Dedifferentiated amniotic fluid mesenchymal stem cell (primary cell): Measurements from ENCODE around the gene FERMT2.
"Not testable (repeated sequence)": the region's sequence is repeated elsewhere in the genome, so short reads cannot be mapped to it uniquely, and the experiment has no call there.

ENCODE experiments used
- DNase-seq: peaks from one replicate; pipeline ENCODE4 v3.0.0-alpha.2; 2016; ENCODE audit errors: extremely low spot score

Gene FERMT2

DNA sequence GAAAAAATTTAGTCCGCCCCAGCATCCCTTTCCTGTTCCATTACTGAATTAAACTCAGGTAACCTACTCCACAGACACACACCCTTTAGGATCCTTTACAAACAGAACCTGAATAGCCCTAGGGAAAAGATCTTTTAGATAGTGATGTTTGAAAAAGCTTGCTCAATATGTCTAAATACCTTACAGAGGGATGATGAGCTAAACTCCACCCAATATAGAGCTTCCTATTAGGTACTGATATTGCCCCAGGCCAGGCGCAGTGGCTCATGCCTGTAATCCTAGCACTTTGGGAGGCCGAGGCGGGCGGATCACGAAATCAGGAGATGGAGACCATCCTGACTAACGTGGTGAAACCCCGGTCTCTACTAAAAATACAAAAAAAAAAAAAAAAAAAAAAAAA lies 50.1 kb downstream of the FERMT2 start:
- no peak for DNase-seq

DNA sequence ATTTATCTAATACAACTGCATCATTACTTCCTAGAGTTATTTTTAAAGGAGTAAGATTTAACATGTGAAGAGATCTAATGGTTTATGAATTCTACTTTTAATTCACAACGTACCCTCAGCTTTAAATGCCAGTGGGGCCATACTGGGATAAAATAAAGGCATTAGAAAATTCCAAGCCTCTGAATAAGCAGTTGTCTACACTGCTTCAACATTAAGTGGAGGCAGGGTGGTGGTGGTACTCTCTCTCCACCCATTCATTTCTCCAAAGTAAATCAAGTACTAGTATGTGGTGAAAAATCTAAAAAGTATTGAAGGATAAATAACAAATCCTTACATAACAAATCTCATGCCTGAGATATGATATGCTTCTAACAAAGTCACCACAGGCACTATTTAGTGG lies 52.4 kb downstream of the FERMT2 start:
- no peak for DNase-seq

DNA sequence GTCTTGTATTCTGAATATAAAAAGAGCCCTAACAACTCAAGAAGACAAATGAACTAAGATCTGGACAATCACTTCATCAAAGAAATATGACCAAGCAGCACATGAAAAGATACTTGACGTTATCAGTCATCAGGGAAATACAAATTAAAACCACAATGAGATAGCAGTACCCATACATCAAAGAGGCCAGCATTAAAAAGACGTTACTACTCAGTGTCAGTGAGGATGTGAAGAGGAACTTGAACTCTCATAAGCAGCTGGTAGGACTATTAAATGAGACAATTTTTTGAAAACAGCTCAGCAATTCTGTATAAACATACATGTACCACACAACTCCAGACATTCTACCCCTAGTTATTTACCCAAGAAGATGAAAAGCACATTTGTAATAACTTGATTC lies 55.9 kb downstream of the FERMT2 start:
- DNase-seq = no peak

- DNase-seq = no peak
Observed at GRCh38 chr14:52891800-52892199, 59.0 kb downstream of the FERMT2 start.

- no peak for DNase-seq
Observed at GRCh38 chr14:52888839-52889838, 61.7 kb downstream of the FERMT2 start.

- DNase-seq = no peak
Observed at GRCh38 chr14:52888159-52888558, 62.7 kb downstream of the FERMT2 start.

DNA sequence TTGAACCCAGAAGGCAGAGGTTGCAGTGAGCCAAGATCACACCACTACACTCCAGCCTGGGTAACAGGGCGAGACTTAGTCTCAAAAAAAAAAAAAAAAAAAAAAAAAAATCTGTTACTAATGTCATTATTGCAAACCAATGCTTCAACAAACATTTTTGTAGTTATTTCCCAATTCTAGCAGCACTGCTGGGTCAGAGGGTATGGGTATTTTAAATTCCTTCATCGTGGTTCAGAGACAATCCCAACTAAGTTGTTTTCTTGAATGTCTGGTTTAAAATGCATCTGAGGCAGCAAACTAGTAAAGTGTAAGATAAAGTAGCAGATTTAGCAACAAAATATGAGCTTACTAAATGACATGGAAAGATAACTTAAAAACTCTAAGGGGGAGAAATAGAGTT lies 65.6 kb downstream of the FERMT2 start:
- DNase-seq = no peak

DNA sequence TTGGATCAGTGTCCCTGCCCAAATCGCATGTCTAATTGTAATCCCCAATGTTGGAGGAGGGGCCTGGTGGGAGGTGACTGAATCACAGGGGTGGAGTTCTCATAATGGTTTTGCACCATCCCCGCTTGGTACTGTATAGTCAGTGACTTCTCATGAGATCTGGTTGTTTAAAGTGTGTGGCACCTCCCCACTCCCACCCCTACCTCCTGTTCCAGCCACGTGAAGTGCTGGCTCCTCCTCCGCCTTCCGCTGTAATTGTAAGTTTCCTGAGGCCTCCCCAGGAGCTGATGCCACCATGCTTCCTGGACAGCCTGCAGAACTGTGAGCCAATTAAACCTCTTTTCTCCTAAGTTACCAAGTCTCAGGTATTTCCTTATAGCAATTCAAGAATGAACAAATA lies 67.2 kb downstream of the FERMT2 start:
- DNase-seq = no peak

- DNase-seq = no peak
Observed at GRCh38 chr14:52882824-52883223, 68.0 kb downstream of the FERMT2 start.

GRCh38 chr14:52879958-52880357 lies 70.9 kb downstream of the FERMT2 start:
- no peak for DNase-seq

DNA sequence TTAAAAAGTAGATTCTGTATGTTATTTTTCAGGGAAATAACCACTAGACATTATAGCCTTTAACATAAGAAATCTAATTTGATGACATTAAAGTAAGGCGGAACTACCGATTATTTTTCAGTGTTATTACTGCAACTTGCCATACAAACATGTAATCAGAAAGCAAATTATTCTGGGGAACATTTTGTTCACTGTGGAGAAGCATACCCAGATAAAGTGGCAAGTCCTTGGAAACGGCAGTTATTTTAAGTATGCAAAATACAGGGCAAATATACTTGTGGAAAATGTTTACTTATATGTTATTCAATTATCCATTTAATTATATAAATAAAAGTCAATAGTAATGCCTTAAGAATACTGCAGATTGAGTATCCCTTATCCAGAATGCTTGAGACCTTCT lies 71.9 kb downstream of the FERMT2 start:
- no peak for DNase-seq

DNA sequence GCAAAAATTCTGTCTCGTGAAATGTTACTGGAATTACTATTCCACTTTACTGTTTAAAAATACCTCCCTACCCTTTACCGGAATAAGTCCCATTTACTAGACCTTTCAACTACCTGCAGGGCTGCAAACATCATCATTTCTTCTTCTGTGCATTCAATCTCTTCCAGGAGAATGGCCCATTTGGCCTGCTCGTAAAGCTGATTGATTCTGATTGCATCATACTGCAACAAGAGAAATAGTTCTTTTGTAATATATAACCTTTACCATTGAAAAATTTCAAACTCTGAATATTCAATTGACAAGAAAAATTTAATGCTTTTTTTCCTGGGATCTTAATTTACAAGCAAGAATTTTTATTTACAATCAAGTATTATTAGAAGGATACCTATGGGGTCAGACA lies 72.4 kb downstream of the FERMT2 start:
- DNase-seq = peak; percentile 26

DNA sequence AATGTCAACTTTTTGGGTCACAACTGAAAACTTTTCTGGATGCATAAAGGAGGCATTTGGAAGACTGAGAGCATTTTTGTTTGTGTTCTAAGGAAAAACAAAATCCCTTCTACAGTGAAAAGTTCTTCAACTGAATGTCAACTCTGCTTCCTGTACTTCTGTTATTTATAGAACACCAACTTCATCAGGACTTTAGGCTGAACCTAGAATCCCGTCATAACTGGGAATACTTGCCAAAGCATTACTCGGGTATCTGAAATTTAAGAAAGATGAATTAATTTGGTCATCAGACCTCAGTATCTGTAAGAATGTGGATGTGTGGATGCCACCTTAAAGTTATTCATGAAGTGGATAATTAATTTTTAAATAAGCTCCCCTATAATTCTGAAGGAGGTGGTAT lies 73.2 kb downstream of the FERMT2 start:
- DNase-seq = peak; percentile 71

- no peak for DNase-seq
Observed at GRCh38 chr14:52876806-52877205, 74.0 kb downstream of the FERMT2 start.

- DNase-seq = peak; percentile 35
Observed at GRCh38 chr14:52876311-52876710, 74.5 kb downstream of the FERMT2 start.

- no peak for DNase-seq
Observed at GRCh38 chr14:52875707-52876106, 75.1 kb downstream of the FERMT2 start.

- DNase-seq = no peak
Observed at GRCh38 chr14:52874389-52874788, 76.5 kb downstream of the FERMT2 start.

DNA sequence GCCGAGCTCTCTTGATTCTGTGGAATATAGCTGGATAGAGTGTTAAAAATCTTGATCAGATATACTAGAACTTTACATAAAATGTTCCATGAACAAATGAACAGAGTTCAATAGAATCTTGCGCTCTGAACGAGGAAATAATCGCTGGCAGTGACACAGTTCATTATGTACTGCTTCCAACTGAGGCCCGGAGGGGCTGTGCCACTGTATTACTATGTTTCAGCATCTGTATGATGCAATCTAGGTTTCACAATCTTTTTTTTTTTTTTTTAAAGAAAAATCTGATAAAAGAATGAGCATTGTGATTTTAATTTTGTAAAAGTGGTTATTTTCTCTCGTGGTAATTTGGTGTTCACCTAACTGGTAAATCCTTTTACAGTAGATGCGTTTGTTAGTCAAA lies 77.2 kb downstream of the FERMT2 start:
- DNase-seq = peak; percentile 71

- no peak for DNase-seq
Observed at GRCh38 chr14:52873065-52873464, 77.8 kb downstream of the FERMT2 start.

GRCh38 chr14:52871606-52872005 lies 79.2 kb downstream of the FERMT2 start:
- no peak for DNase-seq

DNA sequence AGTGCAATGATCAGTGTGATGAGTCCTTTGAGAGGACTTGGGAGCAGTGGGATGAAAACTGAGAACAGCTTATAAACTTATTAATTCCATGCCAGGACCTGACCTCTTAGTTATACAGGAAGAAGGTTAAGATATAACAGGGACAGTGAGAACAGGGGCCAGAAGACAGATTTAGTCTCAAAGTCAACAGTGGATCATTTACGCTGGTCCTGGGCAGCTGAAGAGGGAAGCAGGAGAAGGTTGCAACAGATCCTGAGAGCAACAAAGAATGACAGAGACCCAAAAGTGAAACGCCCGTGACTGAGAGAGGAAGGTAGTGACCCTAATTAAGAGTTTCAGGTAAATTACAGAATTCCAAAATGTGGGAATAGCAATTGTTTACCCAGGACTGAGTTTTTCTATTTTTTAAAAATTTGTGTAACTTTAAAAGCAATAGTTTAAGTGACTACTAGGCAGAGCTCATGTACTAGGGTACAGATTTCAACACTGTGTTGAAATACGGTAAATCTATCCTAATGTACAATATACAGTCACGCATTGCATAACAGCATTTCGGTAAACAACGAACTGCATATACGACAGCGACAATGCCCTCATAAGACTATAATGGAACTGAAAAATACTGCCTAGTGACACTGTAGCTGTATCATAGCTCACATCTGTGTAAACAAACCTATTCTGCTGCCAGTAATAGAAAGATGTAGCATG lies 81.8 kb downstream of the FERMT2 start:
- DNase-seq = no peak

DNA sequence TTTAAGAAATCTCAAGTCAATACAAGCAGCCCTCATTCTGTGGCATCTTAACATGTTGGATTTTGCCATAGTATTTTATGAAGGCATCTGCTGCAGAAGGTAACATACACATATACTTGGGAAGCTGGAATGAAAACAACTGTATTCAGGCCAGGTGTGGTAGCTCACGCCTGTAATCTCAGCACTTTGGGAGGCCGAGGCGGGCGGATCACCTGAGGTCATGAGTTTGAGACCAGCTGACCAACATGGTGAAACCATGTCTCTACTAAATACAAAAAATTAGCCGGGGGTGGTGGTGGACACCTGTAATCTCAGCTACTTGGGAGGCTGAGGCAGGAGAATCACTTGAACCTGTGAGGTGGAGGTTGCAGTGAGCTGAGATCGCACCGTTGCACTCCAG lies 86.0 kb downstream of the FERMT2 start:
- DNase-seq = not testable (repeated sequence)

- no peak for DNase-seq
Observed at GRCh38 chr14:52863334-52863700, 87.5 kb downstream of the FERMT2 start.
